GM23248 (cell line): ENCODE data around the gene NUP160. TPM values are rescaled to one million over a fixed set of nuclear protein-coding genes. Genes with fewer than 3 reads are reported as not detected.

Experiments used
- DNase-seq: peaks from one replicate; pipeline ENCODE4 v3.0.0-alpha.2; 2015
- H2AFZ ChIP-seq: fragments of 200-600 bp; sonication (generic); 2 replicates; pipeline ENCODE4 v1.6.1; 2016; ENCODE audit warnings: antibody characterized with exemption
- H3F3A ChIP-seq: fragments of 200-600 bp; sonication (generic); 2 replicates; pipeline ENCODE4 v1.6.1; 2016; ENCODE audit warnings: mild to moderate bottlenecking, antibody characterized with exemption, mixed run types; ENCODE audit not compliant: insufficient read depth
- H3K27ac ChIP-seq: fragments of 200-600 bp; sonication (generic); 2 replicates; pipeline ENCODE4 v1.5.1; 2016; ENCODE audit warnings: mild to moderate bottlenecking
- H3K27me3 ChIP-seq: fragments of 200-600 bp; sonication (generic); replicated peaks from 2 replicates; pipeline ENCODE4 v1.6.1; 2016; ENCODE audit warnings: mild to moderate bottlenecking; ENCODE audit not compliant: insufficient read depth
- H3K36me3 ChIP-seq: fragments of 200-600 bp; sonication (generic); 2 replicates; pipeline ENCODE4 v1.6.1; 2016; ENCODE audit warnings: low read depth, mild to moderate bottlenecking
- H3K4me1 ChIP-seq: fragments of 200-600 bp; sonication (generic); 2 replicates; pipeline ENCODE4 v1.6.1; 2016; ENCODE audit warnings: mild to moderate bottlenecking; ENCODE audit not compliant: insufficient read depth
- H3K4me2 ChIP-seq: fragments of 200-600 bp; sonication (generic); one replicate; pipeline ENCODE4 v1.6.1; 2016; ENCODE audit warnings: mild to moderate bottlenecking; ENCODE audit not compliant: unreplicated experiment
- H3K4me3 ChIP-seq: fragments of 200-600 bp; sonication (generic); 2 replicates; pipeline ENCODE4 v1.5.1; 2016; ENCODE audit warnings: mild to moderate bottlenecking
- H3K79me2 ChIP-seq: fragments of 200-600 bp; sonication (generic); 2 replicates; pipeline ENCODE4 v1.6.1; 2016; ENCODE audit warnings: mild to moderate bottlenecking; ENCODE audit not compliant: insufficient read depth
- H3K9ac ChIP-seq: fragments of 200-600 bp; sonication (generic); 2 replicates; pipeline ENCODE4 v1.6.1; 2016; ENCODE audit warnings: mild to moderate bottlenecking
- H3K9me2 ChIP-seq: fragments of 200-600 bp; sonication (generic); 2 replicates; pipeline ENCODE4 v1.6.1; 2016; ENCODE audit warnings: mixed run types, mild to moderate bottlenecking, moderate library complexity; ENCODE audit not compliant: insufficient read depth
- H3K9me3 ChIP-seq: fragments of 200-600 bp; sonication (generic); one replicate; pipeline ENCODE4 v1.6.1; 2017; ENCODE audit warnings: low read depth
- H4K20me1 ChIP-seq: fragments of 200-600 bp; sonication (generic); 2 replicates; pipeline ENCODE4 v1.6.0; 2016; ENCODE audit not compliant: insufficient read depth
- EZH2 ChIP-seq: fragments of 200-600 bp; sonication (generic); IDR thresholded peaks from 2 replicates; pipeline ENCODE4 v1.6.1; 2018; ENCODE audit warnings: antibody characterized with exemption, mild to moderate bottlenecking; ENCODE audit not compliant: insufficient read depth, poor library complexity, severe bottlenecking
- EZH2phosphoT487 ChIP-seq: fragments of 200-600 bp; sonication (generic); IDR thresholded peaks from 2 replicates; pipeline ENCODE4 v1.6.1; 2018; ENCODE audit warnings: antibody characterized with exemption, moderate library complexity, mild to moderate bottlenecking, low read depth; ENCODE audit not compliant: insufficient read depth
- WGBS, 2 experiments: methylation state at CpG; one replicate each; pipeline ENCODE4 v1.1.6; 2015 to 2017; ENCODE audit warnings: low lambda C conversion rate in 2 of 2, low coverage in 1 of 2; ENCODE audit errors: missing lambda C conversion rate in 2 of 2; 5-methylcytosine and 5-hydroxymethylcytosine counted together
- in situ Hi-C: fragments of 300-500 bp; cut with MboI; formaldehyde crosslinking; loops from 2 replicates; pipeline ENCODE4 v1.15.0; 2020
- polyA plus RNA-seq: library from polyadenylated mRNA; unstranded; fragments of >200 nt; fragmentation: Nextera tagmentation; extraction: Ambion mirVana; gene quantifications from 2 replicates; pipeline ENCODE4 v1.2.1, GENCODE V29; 2016
- total RNA-seq: library from RNA; depleted of rRNA; stranded (reverse); fragments of >200 nt; shearing (Covaris generic); gene quantifications from 2 replicates; pipeline ENCODE4 v1.2.3, GENCODE V29; 2014

Gene NUP160
- total and polyA plus RNA-seq, 2 experiments from 2014 or later: 19.5 to 21.0 TPM

DNA sequence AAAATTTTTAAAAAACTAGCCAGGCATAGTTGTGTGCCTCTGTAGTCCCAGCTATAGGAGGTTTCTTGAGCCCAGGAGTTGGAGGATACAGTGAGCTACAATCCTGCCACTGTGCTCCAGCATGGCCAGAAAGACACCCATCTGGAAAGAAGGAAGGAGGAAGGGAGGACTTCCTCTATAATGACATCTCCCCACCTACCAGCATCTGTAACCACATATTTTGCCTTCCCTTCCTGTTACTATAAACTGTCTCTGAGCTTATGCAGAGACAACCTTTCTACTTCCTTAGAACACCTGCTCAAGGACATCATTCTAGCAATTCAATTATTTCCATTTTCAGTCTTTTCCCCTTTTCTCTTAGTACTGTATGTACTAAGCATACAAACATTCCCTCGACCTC is 2.2 kb upstream of the NUP160 start:
- 30 to 40% methylated on average over 1 of the region's 1 CpG for WGBS, 2 experiments
- H3K9me2 ChIP-seq: no peaks in the 10 kb centered on the region

DNA sequence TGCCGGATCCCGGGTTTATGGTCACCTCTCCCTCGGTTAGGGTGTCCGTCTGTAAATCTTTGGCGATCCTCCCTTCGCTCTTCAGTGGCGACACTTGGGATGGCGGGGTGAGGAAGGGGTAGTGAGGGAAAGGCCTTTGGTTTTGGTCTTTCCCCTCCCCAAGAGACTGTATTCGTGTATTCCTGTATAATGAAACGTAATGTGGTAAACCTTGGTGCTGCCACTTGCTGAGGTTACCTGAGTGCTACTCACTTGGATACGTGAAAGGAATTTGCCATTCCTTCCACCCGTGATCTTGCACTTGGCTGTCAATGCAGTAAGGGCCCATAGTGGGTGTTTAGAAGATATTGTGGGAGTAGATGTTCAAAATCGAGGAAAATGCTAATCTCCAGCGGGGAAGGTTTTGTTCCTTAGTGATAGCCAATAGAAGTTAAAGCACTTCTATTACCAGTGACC is 578 bp upstream of the NUP160 start:
- Histone ChIP-seq H3K4me1 (peaks cover 12% of the 10 kb centered on the region), H3K9ac (peak overlapping the region; percentile 85)
- in situ Hi-C loops: loop anchor here (10.0 kb wide), 1 partner anchor 76 kb away; no protein-coding TSS in a partner anchor

More for the DNA sequence above, 2.2 kb upstream of the NUP160 start:
- H3K9ac ChIP-seq: no peak overlapping the region
- no peaks in the 10 kb centered on the region for H3K36me3 ChIP-seq
- H3K4me3 ChIP-seq: no peak overlapping the region
- no peaks in the 10 kb centered on the region for H4K20me1 ChIP-seq
- H3K4me1 ChIP-seq: peaks cover 12% of the 10 kb centered on the region
- H3F3A ChIP-seq: no peaks in the 10 kb centered on the region; the same call in 1 of the 2 replicates
- no peaks in the 10 kb centered on the region for H3K27me3 ChIP-seq
- TF ChIP-seq EZH2: no peak
- no peak for TF ChIP-seq EZH2phosphoT487
- in situ Hi-C loops: no loop called here
- no peak overlapping the region for H2AFZ ChIP-seq
- no peak overlapping the region for H3K4me2 ChIP-seq
- H3K9me3 ChIP-seq: no peaks in the 10 kb centered on the region
- no peak for DNase-seq
- no peak overlapping the region for H3K27ac ChIP-seq
- H3K79me2 ChIP-seq: peaks cover 27% of the 10 kb centered on the region

DNA sequence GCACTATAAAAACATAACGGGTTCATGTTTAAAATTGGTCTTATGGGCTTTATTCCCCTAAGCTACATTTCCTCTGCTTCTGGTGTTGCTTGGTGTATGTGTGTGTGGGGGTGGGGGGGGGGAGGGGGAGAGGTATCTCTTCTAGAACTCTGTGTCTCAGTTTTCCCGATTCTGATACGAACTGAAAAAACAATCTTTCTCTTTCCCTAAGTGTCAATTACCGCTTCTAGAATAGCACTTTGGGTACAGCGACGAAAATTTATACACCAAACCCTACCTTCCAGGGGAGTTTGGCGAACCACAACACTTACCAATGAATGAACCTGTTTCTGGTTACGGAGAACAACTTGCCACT is 636 bp downstream of the NUP160 start:
- H3K79me2 ChIP-seq: peaks cover 55% of the 10 kb centered on the region
- 11% methylated on average over 6 to 8 of the region's 8 CpGs for WGBS, 2 experiments

More for the DNA sequence above, 578 bp upstream of the NUP160 start:
- no peak for TF ChIP-seq EZH2phosphoT487
- TF ChIP-seq EZH2: no peak
- no peaks in the 10 kb centered on the region for H3K36me3 ChIP-seq
- no peaks in the 10 kb centered on the region for H4K20me1 ChIP-seq
- DNase-seq: peak; percentile 20
- WGBS, 2 experiments: 1 to 2% methylated on average over 13 to 14 of the region's 14 CpGs
- peak overlapping the region; percentile 92 for H3K4me3 ChIP-seq
- H3K9me2 ChIP-seq: no peaks in the 10 kb centered on the region
- H3K9me3 ChIP-seq: no peaks in the 10 kb centered on the region
- H2AFZ ChIP-seq: peak overlapping the region; percentile 98
- H3K79me2 ChIP-seq: peaks cover 43% of the 10 kb centered on the region
- H3F3A ChIP-seq: no peaks in the 10 kb centered on the region
- no peaks in the 10 kb centered on the region for H3K27me3 ChIP-seq
- peak overlapping the region; percentile 52 for H3K27ac ChIP-seq
- peak overlapping the region; percentile 78 for H3K4me2 ChIP-seq

GRCh38 chr11:47846998-47847397 is 1.2 kb downstream of the NUP160 start:
- peaks cover 60% of the 10 kb centered on the region for H3K79me2 ChIP-seq
- peak overlapping the region; percentile 92 for H3K4me3 ChIP-seq
- WGBS, 2 experiments: 69 to 74% methylated on average over 4 of the region's 4 CpGs
- H3K27ac ChIP-seq: no peak overlapping the region
- peak overlapping the region; percentile 85; the same call in 1 of the 2 replicates for H3K9ac ChIP-seq
- H3K9me2 ChIP-seq: no peaks in the 10 kb centered on the region
- H3K4me2 ChIP-seq: peak overlapping the region; percentile 78
- peaks cover 6% of the 10 kb centered on the region; the same call in 1 of the 2 replicates for H3K36me3 ChIP-seq
- no peak overlapping the region for H2AFZ ChIP-seq
- no peak for DNase-seq
- no peaks in the 10 kb centered on the region for H4K20me1 ChIP-seq
- H3K9me3 ChIP-seq: no peaks in the 10 kb centered on the region
- in situ Hi-C loops: loop anchor here (10.0 kb wide), 1 partner anchor 78 kb away; no protein-coding TSS in a partner anchor
- no peaks in the 10 kb centered on the region for H3F3A ChIP-seq
- TF ChIP-seq EZH2phosphoT487 (no peak), EZH2 (no peak)
- peaks cover 6% of the 10 kb centered on the region for H3K4me1 ChIP-seq
- H3K27me3 ChIP-seq: no peaks in the 10 kb centered on the region

More for the DNA sequence above, 636 bp downstream of the NUP160 start:
- H3K27me3 ChIP-seq: no peaks in the 10 kb centered on the region
- peaks cover 6% of the 10 kb centered on the region; the same call in 1 of the 2 replicates for H3K36me3 ChIP-seq
- H4K20me1 ChIP-seq: no peaks in the 10 kb centered on the region
- H3K9me3 ChIP-seq: no peaks in the 10 kb centered on the region
- H3K9ac ChIP-seq: peak overlapping the region; percentile 85
- H3F3A ChIP-seq: no peaks in the 10 kb centered on the region
- peak overlapping the region; percentile 52 for H3K27ac ChIP-seq
- peak overlapping the region; percentile 98 for H2AFZ ChIP-seq
- peak overlapping the region; percentile 78 for H3K4me2 ChIP-seq
- no peaks in the 10 kb centered on the region for H3K9me2 ChIP-seq
- DNase-seq: no peak
- H3K4me1 ChIP-seq: peaks cover 6% of the 10 kb centered on the region
- H3K4me3 ChIP-seq: peak overlapping the region; percentile 92
- in situ Hi-C loops: loop anchor here (10.0 kb wide), 1 partner anchor 77 kb away; no protein-coding TSS in a partner anchor
- TF ChIP-seq EZH2 (no peak), EZH2phosphoT487 (no peak)
